Ascending aorta (tissue), 2 donors: Measurements from ENCODE around the gene SULT6B1. TPM values are rescaled to one million over a fixed set of nuclear protein-coding genes. Genes with fewer than 3 reads are reported as not detected.

Source experiments
- DNase-seq, 2 donors: peaks; one replicate each; pipeline ENCODE4 v3.0.0-alpha.2; 2019; ENCODE audit warnings: low spot score in 2 of 2
- H3K27ac ChIP-seq, 2 donors: fragments of 200-600 bp; sonication (generic); one replicate each; pipeline ENCODE4 v1.5.1; 2016 to 2017; ENCODE audit warnings: mild to moderate bottlenecking in 1 of 2
- H3K27me3 ChIP-seq: fragments of 200-600 bp; sonication (generic); one replicate; pipeline ENCODE4 v1.5.1; 2017
- H3K36me3 ChIP-seq, 2 donors: fragments of 200-600 bp; sonication (generic); one replicate each; pipeline ENCODE4 v1.5.1; 2016
- H3K4me1 ChIP-seq, 2 donors: fragments of 200-600 bp; sonication (generic); one replicate each; pipeline ENCODE4 v1.5.1; 2016 to 2017; ENCODE audit warnings: mild to moderate bottlenecking in 1 of 2
- H3K4me3 ChIP-seq, 2 donors: fragments of 200-600 bp; sonication (generic); one replicate each; pipeline ENCODE4 v1.5.1; 2016 to 2017; ENCODE audit warnings: mild to moderate bottlenecking in 1 of 2
- H3K9me3 ChIP-seq, 2 donors: fragments of 200-600 bp; sonication (generic); one replicate each; pipeline ENCODE4 v1.5.1; 2016
- intact Hi-C: fragments of 100-400 bp; cut with DNase I; formaldehyde crosslinking; loops from one replicate; pipeline ENCODE4 v1.15.1; 2023
- total RNA-seq: library from RNA; depleted of rRNA; stranded (reverse); fragments of >200 nt; gene quantifications from one replicate; pipeline ENCODE4 v1.1.0, GENCODE V29; 2016
- TF ChIP-seq, protein P1 (sequence below), 3 experiments: fragments of 200-600 bp in 2 of 3; fragments of 450-650 bp in 1 of 3; sonication (generic) in 2 of 3; IDR thresholded peaks; one replicate each; pipeline ENCODE4 v1.5.1; 2016 to 2019; ENCODE audit warnings: antibody characterized with exemption in 3 of 3, mild to moderate bottlenecking in 1 of 3, moderate library complexity in 1 of 3

SULT6B1 gene
- total RNA-seq, 1 donor from 2014 or later: not detected

- TF ChIP-seq, protein P1, sequence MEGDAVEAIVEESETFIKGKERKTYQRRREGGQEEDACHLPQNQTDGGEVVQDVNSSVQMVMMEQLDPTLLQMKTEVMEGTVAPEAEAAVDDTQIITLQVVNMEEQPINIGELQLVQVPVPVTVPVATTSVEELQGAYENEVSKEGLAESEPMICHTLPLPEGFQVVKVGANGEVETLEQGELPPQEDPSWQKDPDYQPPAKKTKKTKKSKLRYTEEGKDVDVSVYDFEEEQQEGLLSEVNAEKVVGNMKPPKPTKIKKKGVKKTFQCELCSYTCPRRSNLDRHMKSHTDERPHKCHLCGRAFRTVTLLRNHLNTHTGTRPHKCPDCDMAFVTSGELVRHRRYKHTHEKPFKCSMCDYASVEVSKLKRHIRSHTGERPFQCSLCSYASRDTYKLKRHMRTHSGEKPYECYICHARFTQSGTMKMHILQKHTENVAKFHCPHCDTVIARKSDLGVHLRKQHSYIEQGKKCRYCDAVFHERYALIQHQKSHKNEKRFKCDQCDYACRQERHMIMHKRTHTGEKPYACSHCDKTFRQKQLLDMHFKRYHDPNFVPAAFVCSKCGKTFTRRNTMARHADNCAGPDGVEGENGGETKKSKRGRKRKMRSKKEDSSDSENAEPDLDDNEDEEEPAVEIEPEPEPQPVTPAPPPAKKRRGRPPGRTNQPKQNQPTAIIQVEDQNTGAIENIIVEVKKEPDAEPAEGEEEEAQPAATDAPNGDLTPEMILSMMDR (IDR thresholded peaks at IDR 0.05): no peak
- Histone ChIP-seq H3K4me3 (no peak overlapping the region), H3K9me3 (no peaks in the 10 kb centered on the region), H3K27me3 (no peaks in the 10 kb centered on the region), H3K27ac (no peak overlapping the region), H3K36me3 (no peaks in the 10 kb centered on the region), H3K4me1 (no peaks in the 10 kb centered on the region)
- intact Hi-C loops: no loop called here
- DNase-seq: no peak
Observed at GRCh38 chr2:37191747-37192146, 3.3 kb upstream of the SULT6B1 start.

DNA sequence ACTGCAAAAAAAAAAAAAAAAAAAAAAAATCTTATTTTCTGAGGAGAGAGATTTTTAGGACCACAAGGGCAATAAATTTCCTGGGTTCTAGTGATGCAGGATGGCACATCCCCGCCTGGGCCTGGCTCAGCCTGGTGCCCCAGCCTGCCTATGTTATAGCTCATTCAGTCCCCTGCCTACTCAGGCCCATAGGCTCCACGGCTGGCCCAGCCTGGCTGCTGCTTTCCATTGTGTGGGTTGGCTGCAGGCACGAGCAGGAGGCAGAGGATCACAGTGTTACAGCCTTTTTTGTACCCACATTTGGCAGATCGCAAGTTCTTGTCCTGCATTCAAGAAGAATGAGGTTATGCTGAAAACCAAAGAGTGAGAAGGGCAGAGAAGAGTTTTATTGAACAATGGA, 2.8 kb upstream of the SULT6B1 start:
- H3K36me3 ChIP-seq: no peaks in the 10 kb centered on the region
- TF ChIP-seq, protein P1 (IDR thresholded peaks at IDR 0.05): no peak
- H3K4me3 ChIP-seq: no peak overlapping the region
- H3K9me3 ChIP-seq: no peaks in the 10 kb centered on the region
- H3K27me3 ChIP-seq: no peaks in the 10 kb centered on the region
- H3K27ac ChIP-seq: no peak overlapping the region
- intact Hi-C loops: no loop called here
- H3K4me1 ChIP-seq: no peaks in the 10 kb centered on the region
- DNase-seq: no peak

DNA sequence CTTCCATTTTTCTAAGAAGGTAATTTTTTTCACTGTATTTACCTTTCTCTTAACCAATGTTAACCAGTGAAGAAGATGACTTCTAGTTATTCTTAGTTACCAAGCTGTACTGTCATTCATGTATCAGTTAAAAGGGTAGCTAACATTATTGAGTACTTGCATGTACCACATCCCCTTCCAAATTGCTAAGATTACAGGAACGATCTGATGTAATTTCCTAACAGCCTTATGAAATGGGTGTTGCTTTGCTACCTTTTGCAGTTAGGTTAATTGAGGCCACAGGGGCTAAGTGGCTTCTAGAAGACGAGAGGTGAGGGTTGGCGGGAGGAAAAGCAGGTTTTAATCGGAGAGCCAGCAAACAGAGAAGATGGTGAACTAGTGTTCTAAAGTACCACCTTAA, 1.8 kb upstream of the SULT6B1 start:
- Histone ChIP-seq H3K27me3 (no peaks in the 10 kb centered on the region), H3K4me3 (no peak overlapping the region), H3K4me1 (no peaks in the 10 kb centered on the region), H3K9me3 (no peaks in the 10 kb centered on the region), H3K36me3 (no peaks in the 10 kb centered on the region), H3K27ac (no peak overlapping the region)
- intact Hi-C loops: no loop called here
- DNase-seq: no peak
- TF ChIP-seq, protein P1 (IDR thresholded peaks at IDR 0.05): no peak

GRCh38 chr2:37189452-37190153, 1.1 kb upstream of the SULT6B1 start:
- DNase-seq: no peak
- H3K27me3 ChIP-seq: no peaks in the 10 kb centered on the region
- no peak overlapping the region for H3K4me3 ChIP-seq
- H3K4me1 ChIP-seq: no peaks in the 10 kb centered on the region
- H3K36me3 ChIP-seq: no peaks in the 10 kb centered on the region
- H3K9me3 ChIP-seq: no peaks in the 10 kb centered on the region
- intact Hi-C loops: no loop called here
- TF ChIP-seq, protein P1 (IDR thresholded peaks at IDR 0.05): no peak
- H3K27ac ChIP-seq: no peak overlapping the region

DNA sequence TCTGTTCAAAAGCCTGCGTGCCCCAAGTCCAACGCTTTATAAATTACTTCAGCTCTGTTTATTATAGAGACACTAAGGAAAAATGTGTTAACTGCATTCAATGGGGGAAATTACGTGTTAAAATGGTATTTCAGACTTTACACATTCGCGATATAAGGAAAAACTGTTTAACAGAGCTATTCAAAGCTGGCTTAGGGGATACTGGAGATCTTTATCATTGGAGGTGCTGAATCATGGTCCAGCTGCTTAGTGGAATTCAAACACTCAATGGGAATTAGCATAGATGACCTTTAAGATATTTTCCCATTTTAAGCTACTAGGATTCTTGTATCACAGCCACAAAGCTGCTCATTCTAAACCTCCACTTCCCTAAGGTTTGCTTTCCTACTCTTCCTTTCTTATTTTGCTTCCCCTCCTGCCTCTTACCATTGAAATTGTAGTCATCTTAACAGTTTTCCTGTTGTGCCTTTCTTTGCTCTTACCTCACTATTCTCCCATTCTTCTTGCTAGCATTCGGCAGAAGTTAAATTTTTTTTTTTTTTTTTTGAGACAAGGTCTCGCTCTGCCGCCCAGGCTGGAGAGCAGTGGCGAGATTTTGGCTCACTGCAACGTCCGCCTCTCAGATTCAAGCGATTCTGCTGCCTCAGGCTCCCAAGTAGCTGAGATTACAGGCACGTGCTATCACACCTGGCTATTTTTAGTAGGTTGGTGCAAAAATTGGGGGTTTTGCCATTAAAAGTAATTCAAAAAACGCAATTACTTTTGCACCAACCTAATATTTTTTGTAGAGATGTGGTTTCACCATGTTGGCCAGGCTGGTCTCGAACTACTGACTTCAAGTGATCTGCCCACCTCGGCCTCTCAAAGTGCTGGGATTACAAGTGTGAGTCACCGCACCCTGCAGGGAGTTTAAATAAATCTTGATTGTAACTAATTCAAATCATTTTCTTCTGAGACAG, 6.5 kb downstream of the SULT6B1 start:
- no peaks in the 10 kb centered on the region for H3K36me3 ChIP-seq
- no peaks in the 10 kb centered on the region for H3K9me3 ChIP-seq
- intact Hi-C loops: no loop called here
- no peak for DNase-seq
- H3K27me3 ChIP-seq: no peaks in the 10 kb centered on the region
- TF ChIP-seq, protein P1 (IDR thresholded peaks at IDR 0.05): no peak
- no peak overlapping the region for H3K27ac ChIP-seq
- H3K4me3 ChIP-seq: no peak overlapping the region
- H3K4me1 ChIP-seq: no peaks in the 10 kb centered on the region
